OCI-LY3 (cell line): ENCODE results near the gene FAM13A.

ENCODE experiments used
- CTCF ChIP-seq: fragments of 200-600, 300-600 bp; sonication (generic); IDR thresholded peaks from 2 replicates; pipeline ENCODE4 v1.5.1; 2014; ENCODE audit warnings: antibody characterized with exemption, low read length, low read depth
- EZH2phosphoT487 ChIP-seq: fragments of 200-600 bp; shearing (Covaris generic); IDR thresholded peaks from 2 replicates; pipeline ENCODE4 v1.6.1; 2018; ENCODE audit warnings: antibody characterized with exemption, mixed run types, low read depth

GRCh38 chr4:88786011-88786410 lies 271.0 kb downstream of the FAM13A start:
- TF ChIP-seq EZH2phosphoT487 (no peak), CTCF (no peak)
